GM12872 (cell line): ENCODE measurements around the gene ATP6V1B1.

ENCODE experiments used
- CTCF ChIP-seq: IDR thresholded peaks from 3 replicates; pipeline ENCODE4 v1.5.1; 2011; ENCODE audit warnings: low read depth, mild to moderate bottlenecking, low read length, moderate library complexity; ENCODE audit not compliant: insufficient read depth

The ATP6V1B1 gene

GRCh38 chr2:70994009-70994698, 58.5 kb downstream of the ATP6V1B1 start:
- TF ChIP-seq CTCF: no peak

- peak; percentile 75 for TF ChIP-seq CTCF
These were observed 59.2 kb downstream of the ATP6V1B1 start, which contains the start of gene TEX261 for GRCh38 chr2:70994699-70995425. TEX261 (minus strand) TSS chr2:70994873; CDS start chr2:70994757, 116 bp downstream.

- TF ChIP-seq CTCF: peak; percentile 59
These were observed 59.7 kb downstream of the ATP6V1B1 start for GRCh38 chr2:70995426-70995729.

GRCh38 chr2:70999362-70999761, 63.7 kb downstream of the ATP6V1B1 start:
- no peak for TF ChIP-seq CTCF

GRCh38 chr2:71000780-71001591, 65.3 kb downstream of the ATP6V1B1 start:
- TF ChIP-seq CTCF: peak; percentile 97

- no peak for TF ChIP-seq CTCF
These were observed 65.9 kb downstream of the ATP6V1B1 start for GRCh38 chr2:71001592-71001927.

GRCh38 chr2:71001981-71002570, 66.4 kb downstream of the ATP6V1B1 start:
- TF ChIP-seq CTCF: no peak
